HG03565 (cell line): ENCODE results near the gene FAM20A.
"Not testable (repeated sequence)": the region's sequence is repeated elsewhere in the genome, so short reads cannot be mapped to it uniquely, and the experiment has no call there.

Experiments used
- ATAC-seq: cut with Tn5 transposase; IDR thresholded peaks from one replicate; pipeline ENCODE4 v1.9.1; 2021; ENCODE audit warnings: mild to moderate bottlenecking, moderate library complexity; ENCODE audit not compliant: unreplicated experiment

FAM20A gene

GRCh38 chr17:68498479-68499326 is 102.5 kb downstream of the FAM20A start:
- ATAC-seq = no peak

GRCh38 chr17:68497885-68498319 is 103.3 kb downstream of the FAM20A start:
- ATAC-seq = peak; percentile 90

GRCh38 chr17:68495081-68495480 is 106.1 kb downstream of the FAM20A start:
- no peak for ATAC-seq

- ATAC-seq = not testable (repeated sequence)
These were observed 108.6 kb downstream of the FAM20A start for GRCh38 chr17:68492394-68493054.

- ATAC-seq = no peak
These were observed 109.6 kb downstream of the FAM20A start for GRCh38 chr17:68491381-68492231.

- ATAC-seq = no peak
These were observed 111.2 kb downstream of the FAM20A start for GRCh38 chr17:68489919-68490318.
